ENCODE measurements around the gene ZNF555.

The ZNF555 gene

GRCh38 chr19:2822846-2823245 is 18.4 kb upstream of the ZNF555 start:
- Histone ChIP-seq H2BK5ac (ENCODE audit: low read depth, low read length, poor library complexity, severe bottlenecking) (no peak overlapping the region), H3K4me2 (ENCODE audit: low read length, poor library complexity, severe bottlenecking) (no peak overlapping the region), H3K9ac (ENCODE audit: low read length) (no peak overlapping the region), H3K18ac (ENCODE audit: low read depth in 1 of 2, low read length in 2 of 2) (no peak overlapping the region), H3K27ac (ENCODE audit: low read length, poor library complexity, severe bottlenecking) (no peak overlapping the region), H3K36me3 (ENCODE audit: control insufficient read depth in 1 of 2, insufficient read depth in 2 of 2, low read depth in 1 of 2, low read length in 2 of 2) (peaks cover 32 to 41% of the 10 kb centered on the region in 2 experiments), H2AFZ (ENCODE audit: low read depth, low read length) (no peak overlapping the region), H3K14ac (ENCODE audit: low read length in 2 of 2) (no peak overlapping the region), H3K4me3 (ENCODE audit: insufficient read depth in 1 of 2, low read depth in 1 of 2, low read length in 2 of 2) (no peak overlapping the region), H2BK15ac (ENCODE audit: low read depth, poor library complexity, severe bottlenecking) (no peak overlapping the region), H4K8ac (ENCODE audit: low read length) (no peak overlapping the region), H4K91ac (ENCODE audit: low read length) (no peak overlapping the region), H3K23ac (ENCODE audit: low read length in 2 of 2) (no peak overlapping the region), H3K27me3 (ENCODE audit: control insufficient read depth in 1 of 2, insufficient read depth in 1 of 2, low read length in 2 of 2) (no peaks in the 10 kb centered on the region), H2BK12ac (ENCODE audit: low read length in 2 of 2) (no peak overlapping the region), H2BK120ac (ENCODE audit: low read depth, low read length) (no peak overlapping the region), H3K79me1 (replicated peaks; ENCODE audit: low read length, poor library complexity, severe bottlenecking) (peaks cover 18% of the 10 kb centered on the region), H2AK5ac (ENCODE audit: low read length, severe bottlenecking) (no peak overlapping the region), H3K4me1 (ENCODE audit: control insufficient read depth, insufficient read depth, low read depth, low read length) (peaks cover 13% of the 10 kb centered on the region), H3K9me3 (ENCODE audit: control insufficient read depth, low read length) (peaks cover 15% of the 10 kb centered on the region), H3K4ac (ENCODE audit: low read depth in 1 of 2, low read length in 2 of 2) (no peak overlapping the region)
- no peak for DNase-seq
- WGBS, result 97% methylated on average over 4 of the region's 5 CpGs

GRCh38 chr19:2823646-2824045 is 17.6 kb upstream of the ZNF555 start:
- Histone ChIP-seq H2BK15ac (ENCODE audit: low read depth, poor library complexity, severe bottlenecking) (no peak overlapping the region), H3K18ac (ENCODE audit: low read depth in 1 of 2, low read length in 2 of 2) (no peak overlapping the region), H3K9me3 (ENCODE audit: control insufficient read depth, low read length) (peaks cover 23% of the 10 kb centered on the region), H3K27ac (ENCODE audit: low read length, poor library complexity, severe bottlenecking) (no peak overlapping the region), H4K91ac (ENCODE audit: low read length) (no peak overlapping the region), H2BK5ac (ENCODE audit: low read depth, low read length, poor library complexity, severe bottlenecking) (no peak overlapping the region), H3K4me1 (ENCODE audit: control insufficient read depth, insufficient read depth, low read depth, low read length) (peaks cover 13% of the 10 kb centered on the region), H2AFZ (ENCODE audit: low read depth, low read length) (no peak overlapping the region), H3K4me3 (ENCODE audit: insufficient read depth in 1 of 2, low read depth in 1 of 2, low read length in 2 of 2) (no peak overlapping the region), H3K36me3 (ENCODE audit: control insufficient read depth in 1 of 2, insufficient read depth in 2 of 2, low read depth in 1 of 2, low read length in 2 of 2) (peaks cover 37 to 49% of the 10 kb centered on the region in 2 experiments), H3K79me1 (replicated peaks; ENCODE audit: low read length, poor library complexity, severe bottlenecking) (peaks cover 18% of the 10 kb centered on the region), H3K9ac (ENCODE audit: low read length) (no peak overlapping the region), H3K4me2 (ENCODE audit: low read length, poor library complexity, severe bottlenecking) (no peak overlapping the region), H3K27me3 (ENCODE audit: control insufficient read depth in 1 of 2, insufficient read depth in 1 of 2, low read length in 2 of 2) (no peaks in the 10 kb centered on the region), H2AK5ac (ENCODE audit: low read length, severe bottlenecking) (no peak overlapping the region), H2BK12ac (ENCODE audit: low read length in 2 of 2) (no peak overlapping the region), H4K8ac (ENCODE audit: low read length) (no peak overlapping the region), H3K14ac (ENCODE audit: low read length in 2 of 2) (no peak overlapping the region), H3K4ac (ENCODE audit: low read depth in 1 of 2, low read length in 2 of 2) (no peak overlapping the region), H3K23ac (ENCODE audit: low read length in 2 of 2) (no peak overlapping the region), H2BK120ac (ENCODE audit: low read depth, low read length) (no peak overlapping the region)
- DNase-seq, result no peak
- 80% methylated on average over 9 of the region's 9 CpGs for WGBS

GRCh38 chr19:2824129-2824528 is 17.1 kb upstream of the ZNF555 start:
- 88% methylated on average over 8 of the region's 8 CpGs for WGBS
- Histone ChIP-seq H3K4me1 (ENCODE audit: control insufficient read depth, insufficient read depth, low read depth, low read length) (peaks cover 12% of the 10 kb centered on the region), H3K36me3 (ENCODE audit: control insufficient read depth in 1 of 2, insufficient read depth in 2 of 2, low read depth in 1 of 2, low read length in 2 of 2) (peaks cover 40 to 50% of the 10 kb centered on the region in 2 experiments)

GRCh38 chr19:2827022-2827421 is 14.3 kb upstream of the ZNF555 start:
- Histone ChIP-seq H3K9ac (ENCODE audit: low read length) (no peak overlapping the region), H2BK120ac (ENCODE audit: low read depth, low read length) (no peak overlapping the region), H3K27me3 (ENCODE audit: control insufficient read depth in 1 of 2, insufficient read depth in 1 of 2, low read length in 2 of 2) (no peaks in the 10 kb centered on the region), H3K4me3 (ENCODE audit: insufficient read depth in 1 of 2, low read depth in 1 of 2, low read length in 2 of 2) (no peak overlapping the region), H3K4ac (ENCODE audit: low read depth in 1 of 2, low read length in 2 of 2) (no peak overlapping the region), H2BK5ac (ENCODE audit: low read depth, low read length, poor library complexity, severe bottlenecking) (no peak overlapping the region), H3K36me3 (ENCODE audit: control insufficient read depth in 1 of 2, insufficient read depth in 2 of 2, low read depth in 1 of 2, low read length in 2 of 2) (peaks cover 40 to 47% of the 10 kb centered on the region in 2 experiments), H2AK5ac (ENCODE audit: low read length, severe bottlenecking) (no peak overlapping the region), H3K18ac (ENCODE audit: low read depth in 1 of 2, low read length in 2 of 2) (no peak overlapping the region), H2BK12ac (ENCODE audit: low read length in 2 of 2) (no peak overlapping the region), H3K23ac (ENCODE audit: low read length in 2 of 2) (no peak overlapping the region), H3K4me1 (ENCODE audit: control insufficient read depth, insufficient read depth, low read depth, low read length) (no peaks in the 10 kb centered on the region), H3K9me3 (ENCODE audit: control insufficient read depth, low read length) (peaks cover 41% of the 10 kb centered on the region), H3K14ac (ENCODE audit: low read length in 2 of 2) (no peak overlapping the region), H4K8ac (ENCODE audit: low read length) (no peak overlapping the region), H3K79me1 (replicated peaks; ENCODE audit: low read length, poor library complexity, severe bottlenecking) (peaks cover 5% of the 10 kb centered on the region), H2BK15ac (ENCODE audit: low read depth, poor library complexity, severe bottlenecking) (no peak overlapping the region), H4K91ac (ENCODE audit: low read length) (no peak overlapping the region), H3K4me2 (ENCODE audit: low read length, poor library complexity, severe bottlenecking) (no peak overlapping the region), H2AFZ (ENCODE audit: low read depth, low read length) (no peak overlapping the region), H3K27ac (ENCODE audit: low read length, poor library complexity, severe bottlenecking) (no peak overlapping the region)
- no peak for DNase-seq
- WGBS, result 94% methylated on average over 2 of the region's 2 CpGs

More at GRCh38 chr19:2824129-2824528, 17.1 kb upstream of the ZNF555 start:
- Histone ChIP-seq H2BK15ac (ENCODE audit: low read depth, poor library complexity, severe bottlenecking) (no peak overlapping the region), H3K9ac (ENCODE audit: low read length) (no peak overlapping the region), H3K4me3 (ENCODE audit: insufficient read depth in 1 of 2, low read depth in 1 of 2, low read length in 2 of 2) (no peak overlapping the region), H3K79me1 (replicated peaks; ENCODE audit: low read length, poor library complexity, severe bottlenecking) (peaks cover 18% of the 10 kb centered on the region), H2BK120ac (ENCODE audit: low read depth, low read length) (no peak overlapping the region), H3K14ac (ENCODE audit: low read length in 2 of 2) (no peak overlapping the region), H3K27ac (ENCODE audit: low read length, poor library complexity, severe bottlenecking) (no peak overlapping the region), H4K8ac (ENCODE audit: low read length) (no peak overlapping the region), H2BK5ac (ENCODE audit: low read depth, low read length, poor library complexity, severe bottlenecking) (no peak overlapping the region), H3K4me2 (ENCODE audit: low read length, poor library complexity, severe bottlenecking) (no peak overlapping the region), H2AFZ (ENCODE audit: low read depth, low read length) (no peak overlapping the region), H3K27me3 (ENCODE audit: control insufficient read depth in 1 of 2, insufficient read depth in 1 of 2, low read length in 2 of 2) (no peaks in the 10 kb centered on the region), H3K4ac (ENCODE audit: low read depth in 1 of 2, low read length in 2 of 2) (no peak overlapping the region), H3K23ac (ENCODE audit: low read length in 2 of 2) (no peak overlapping the region), H2AK5ac (ENCODE audit: low read length, severe bottlenecking) (no peak overlapping the region), H4K91ac (ENCODE audit: low read length) (no peak overlapping the region), H3K18ac (ENCODE audit: low read depth in 1 of 2, low read length in 2 of 2) (no peak overlapping the region), H3K9me3 (ENCODE audit: control insufficient read depth, low read length) (peaks cover 24% of the 10 kb centered on the region), H2BK12ac (ENCODE audit: low read length in 2 of 2) (no peak overlapping the region)
- no peak for DNase-seq
